Measurements from ENCODE around the gene LMO1.

LMO1 gene

GRCh38 chr11:8262552-8263108 is 1.0 kb downstream of the LMO1 start:
- no peak for DNase-seq

- no peak for DNase-seq
Observed at GRCh38 chr11:8261921-8262551, 1.6 kb downstream of the LMO1 start.

- no peak for DNase-seq
Observed at GRCh38 chr11:8261291-8261690, 2.4 kb downstream of the LMO1 start.

GRCh38 chr11:8260202-8260966 is 3.3 kb downstream of the LMO1 start:
- no peak for DNase-seq

- no peak for DNase-seq
Observed at GRCh38 chr11:8259306-8259959, 4.2 kb downstream of the LMO1 start.

- peak; percentile 11 to 14 for DNase-seq
Observed at GRCh38 chr11:8258784-8259183, 4.9 kb downstream of the LMO1 start.

GRCh38 chr11:8258289-8258688 is 5.4 kb downstream of the LMO1 start:
- DNase-seq: peak in 1 of 2 experiments; percentile 18

GRCh38 chr11:8257003-8257664 is 6.5 kb downstream of the LMO1 start:
- no peak for DNase-seq

- no peak for DNase-seq
Observed at GRCh38 chr11:8256271-8257002, 7.2 kb downstream of the LMO1 start.

GRCh38 chr11:8253566-8253965 is 10.1 kb downstream of the LMO1 start:
- DNase-seq: no peak

- no peak for DNase-seq
Observed at GRCh38 chr11:8252946-8253345, 10.7 kb downstream of the LMO1 start.

- DNase-seq: no peak
Observed at GRCh38 chr11:8252388-8252787, 11.3 kb downstream of the LMO1 start.

GRCh38 chr11:8251616-8252295 is 11.9 kb downstream of the LMO1 start:
- no peak for DNase-seq

GRCh38 chr11:8250981-8251615 is 12.6 kb downstream of the LMO1 start:
- DNase-seq: no peak

GRCh38 chr11:8250434-8250833 is 13.2 kb downstream of the LMO1 start:
- no peak for DNase-seq

- DNase-seq: no peak
Observed at GRCh38 chr11:8249482-8249881, 14.2 kb downstream of the LMO1 start.

- no peak for DNase-seq
Observed at GRCh38 chr11:8248786-8249185, 14.9 kb downstream of the LMO1 start.

- DNase-seq: peak; percentile 28 to 31
Observed at GRCh38 chr11:8247312-8247711, 16.4 kb downstream of the LMO1 start.

GRCh38 chr11:8243458-8243857 is 20.2 kb downstream of the LMO1 start:
- no peak for DNase-seq

GRCh38 chr11:8242499-8243280 is 21.0 kb downstream of the LMO1 start:
- DNase-seq: no peak

- no peak for DNase-seq
Observed at GRCh38 chr11:8242118-8242475, 21.6 kb downstream of the LMO1 start.
